Right kidney (tissue), 9 donors: ENCODE measurements around the gene COL3A1.

Experiments used
- DNase-seq: peaks from one replicate; pipeline ENCODE4 v3.0.0-alpha.2; 2016
- long read RNA-seq, 8 donors: transcript quantifications; one replicate each; lab custom pipeline, GENCODE V29; 2026

The COL3A1 gene
- long read RNA-seq, donor 1, full-length matches to known transcripts: 156 of 604 reads
- long read RNA-seq, donor 1, partial matches to known transcripts: 423 of 604 reads
- long read RNA-seq, donor 1, other reads (novel, unspliced or antisense): 25 of 604 reads
- long read RNA-seq, donor 2, full-length matches to known transcripts: 83 of 334 reads
- long read RNA-seq, donor 2, partial matches to known transcripts: 244 of 334 reads
- long read RNA-seq, donor 2, other reads (novel, unspliced or antisense): 7 of 334 reads
- long read RNA-seq, donor 3, full-length matches to known transcripts: 88 of 326 reads
- long read RNA-seq, donor 3, partial matches to known transcripts: 233 of 326 reads
- long read RNA-seq, donor 3, other reads (novel, unspliced or antisense): 5 of 326 reads
- long read RNA-seq, donor 4, full-length matches to known transcripts: 126 of 550 reads
- long read RNA-seq, donor 4, partial matches to known transcripts: 409 of 550 reads
- long read RNA-seq, donor 4, other reads (novel, unspliced or antisense): 15 of 550 reads
- long read RNA-seq, donor 5, full-length matches to known transcripts: 82 of 463 reads
- long read RNA-seq, donor 5, partial matches to known transcripts: 375 of 463 reads
- long read RNA-seq, donor 5, other reads (novel, unspliced or antisense): 6 of 463 reads
- long read RNA-seq, donor 6, full-length matches to known transcripts: 134 of 545 reads
- long read RNA-seq, donor 6, partial matches to known transcripts: 385 of 545 reads
- long read RNA-seq, donor 6, other reads (novel, unspliced or antisense): 26 of 545 reads
- long read RNA-seq, donor 7, full-length matches to known transcripts: 268 of 1,163 reads
- long read RNA-seq, donor 7, partial matches to known transcripts: 821 of 1,163 reads
- long read RNA-seq, donor 7, other reads (novel, unspliced or antisense): 74 of 1,163 reads
- long read RNA-seq, donor 8, full-length matches to known transcripts: 152 of 559 reads
- long read RNA-seq, donor 8, partial matches to known transcripts: 401 of 559 reads
- long read RNA-seq, donor 8, other reads (novel, unspliced or antisense): 6 of 559 reads

- DNase-seq: peak; percentile 49
Measured at GRCh38 chr2:188974164-188974563, at the start of gene COL3A1. Gene COL3A1, plus strand, starts transcription at chr2:188974373. Its CDS starts 117 bp downstream, at chr2:188974490.

GRCh38 chr2:188928643-188929042 lies 45.5 kb upstream of the COL3A1 start:
- DNase-seq: no peak

- DNase-seq: no peak
Measured at GRCh38 chr2:188931361-188931760, 42.8 kb upstream of the COL3A1 start.

DNA sequence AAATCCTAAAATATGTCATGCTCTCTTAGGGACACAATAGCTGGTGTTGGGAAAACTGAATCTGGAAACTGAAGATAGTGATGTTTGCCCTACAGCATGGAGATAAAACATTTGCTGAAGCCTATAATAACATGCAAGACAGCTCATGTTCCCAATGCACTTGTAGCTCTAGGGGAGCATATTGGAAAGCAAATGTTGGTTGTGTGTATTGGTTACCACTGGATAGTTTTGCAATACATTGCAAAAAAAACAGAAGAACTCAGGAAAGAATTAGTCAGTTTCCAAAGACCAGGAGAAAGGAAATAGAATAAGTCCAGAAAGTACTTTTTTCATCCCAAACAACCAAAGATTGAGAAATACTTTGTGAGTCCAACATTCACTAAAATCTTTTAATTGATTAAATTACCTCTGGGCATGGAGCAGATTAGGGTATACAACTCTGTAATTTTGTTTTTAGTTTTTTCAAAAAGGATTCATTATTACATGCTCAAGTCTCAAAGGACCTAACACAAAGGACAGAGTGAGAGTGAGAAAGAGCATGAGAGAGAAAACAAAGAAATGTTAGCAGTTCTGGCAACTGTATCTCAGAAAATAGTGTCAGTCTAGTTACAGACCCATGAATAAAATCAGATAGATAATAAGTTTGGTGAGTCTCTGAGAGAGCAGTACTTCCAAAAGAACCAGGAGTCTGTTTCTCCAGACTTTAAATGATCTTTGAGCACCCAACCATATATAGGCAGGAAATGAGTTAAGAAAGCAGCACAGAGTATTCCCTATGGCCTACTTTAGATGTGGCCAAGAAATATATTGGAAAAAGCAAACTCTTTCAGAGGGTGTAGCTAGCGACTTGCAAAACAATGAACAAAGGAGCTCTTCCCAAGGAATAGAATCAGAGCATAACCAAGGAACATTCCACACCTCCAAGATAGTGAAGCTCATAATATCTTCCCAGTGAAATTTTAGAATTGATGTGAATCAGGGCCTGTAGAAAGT lies 36.6 kb upstream of the COL3A1 start:
- no peak for DNase-seq

GRCh38 chr2:188940171-188940570 lies 34.0 kb upstream of the COL3A1 start:
- DNase-seq: peak; percentile 25

GRCh38 chr2:188944442-188944841 lies 29.7 kb upstream of the COL3A1 start:
- DNase-seq: no peak

DNA sequence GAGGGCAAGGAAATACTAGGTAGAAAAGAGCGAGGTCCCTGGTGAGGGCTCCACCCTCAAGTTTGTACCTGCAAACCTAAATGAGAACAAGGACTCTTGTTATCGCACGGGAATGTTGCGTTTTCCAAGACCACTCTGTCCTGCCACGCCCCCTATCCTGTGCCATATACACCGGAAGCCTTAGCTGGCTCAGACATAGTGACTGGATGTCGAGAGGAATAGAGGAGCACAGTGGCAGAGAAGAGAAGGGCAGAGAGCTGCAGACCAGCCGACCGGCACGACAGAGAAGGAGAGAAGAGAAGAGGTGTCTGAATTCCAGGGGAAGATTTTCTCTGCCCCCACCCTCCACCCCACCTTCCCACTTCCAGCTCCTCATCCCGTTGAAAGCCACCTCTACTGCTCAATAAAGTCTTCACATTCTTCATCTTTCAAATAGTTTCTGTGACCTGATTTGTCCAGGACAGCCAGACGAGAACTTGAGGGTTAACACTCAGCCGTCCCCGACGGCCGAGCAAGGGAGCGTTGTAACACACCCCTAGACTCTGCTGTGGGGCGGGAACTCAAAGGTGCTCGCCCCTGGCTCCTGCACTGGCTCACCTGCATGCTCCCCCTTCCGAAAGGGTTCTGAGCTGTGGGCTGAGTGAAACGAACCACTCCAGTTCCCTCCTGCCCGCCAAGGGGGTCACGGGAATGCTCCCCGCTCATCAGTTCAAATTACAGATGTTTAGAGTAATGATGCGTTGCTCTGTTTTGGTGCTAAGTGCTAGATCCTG lies 24.9 kb upstream of the COL3A1 start:
- DNase-seq: no peak

DNA sequence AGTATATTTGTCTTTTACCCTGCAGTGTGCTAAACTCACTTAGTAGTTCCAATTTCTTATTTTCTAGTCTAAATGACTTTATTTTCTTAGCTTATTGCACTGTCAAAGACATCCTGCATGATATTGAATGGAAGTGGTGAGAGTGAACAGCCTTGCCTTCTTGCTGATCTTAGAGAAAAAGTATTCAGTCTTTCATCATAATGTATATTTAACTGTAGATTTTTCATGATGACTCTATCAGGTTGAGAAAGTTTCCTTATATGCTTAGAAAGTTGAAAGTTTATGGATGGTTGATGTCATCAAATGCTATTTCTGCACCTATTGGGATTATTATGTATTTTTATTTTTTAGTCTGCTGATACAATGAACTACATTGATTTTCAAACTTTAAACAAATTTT lies 21.3 kb upstream of the COL3A1 start:
- DNase-seq: no peak

GRCh38 chr2:188956290-188956689 lies 17.9 kb upstream of the COL3A1 start:
- no peak for DNase-seq

DNA sequence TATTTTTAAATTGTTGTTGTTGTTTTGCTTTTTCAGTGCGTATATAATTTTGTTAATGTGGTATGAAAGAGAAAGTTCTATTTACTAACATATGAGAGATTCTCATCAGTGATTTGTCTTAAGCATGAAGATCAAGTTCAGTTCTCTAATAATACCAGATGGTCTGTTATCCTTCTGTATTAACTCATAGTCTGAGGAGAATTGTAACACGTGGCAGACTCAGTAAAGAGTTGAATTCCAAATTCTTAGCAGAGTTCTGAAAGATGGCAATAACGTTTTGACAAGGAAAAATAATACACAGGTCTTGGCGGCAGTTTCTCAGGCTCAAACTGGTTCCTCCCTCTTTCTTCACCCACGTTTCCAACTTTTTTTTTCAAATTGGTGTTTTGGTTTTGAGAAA lies 17.2 kb upstream of the COL3A1 start:
- DNase-seq: no peak

DNA sequence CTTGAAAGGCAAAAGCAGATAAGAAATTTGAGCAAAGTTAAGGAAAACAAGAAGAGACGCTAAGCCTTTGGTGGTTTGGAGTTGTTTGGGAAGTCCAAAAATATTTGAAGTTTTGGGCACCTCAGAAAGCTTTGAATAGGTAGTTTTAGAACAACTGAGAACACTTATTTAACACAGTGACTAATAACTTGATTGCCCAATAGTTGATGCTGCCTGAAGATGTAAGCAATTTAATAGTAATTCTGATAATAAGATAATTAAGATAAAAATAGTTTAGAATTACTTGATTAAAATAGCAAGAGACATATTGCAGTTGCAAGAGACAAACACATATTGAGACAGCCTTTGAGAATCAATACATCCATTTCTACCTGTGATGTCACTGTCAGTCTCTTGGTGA lies 16.5 kb upstream of the COL3A1 start:
- DNase-seq: no peak

GRCh38 chr2:188963741-188964140 lies 10.4 kb upstream of the COL3A1 start:
- no peak for DNase-seq

- DNase-seq: no peak
Measured at GRCh38 chr2:188964976-188965546, 9.1 kb upstream of the COL3A1 start.

GRCh38 chr2:188965563-188965962 lies 8.6 kb upstream of the COL3A1 start:
- DNase-seq: no peak

DNA sequence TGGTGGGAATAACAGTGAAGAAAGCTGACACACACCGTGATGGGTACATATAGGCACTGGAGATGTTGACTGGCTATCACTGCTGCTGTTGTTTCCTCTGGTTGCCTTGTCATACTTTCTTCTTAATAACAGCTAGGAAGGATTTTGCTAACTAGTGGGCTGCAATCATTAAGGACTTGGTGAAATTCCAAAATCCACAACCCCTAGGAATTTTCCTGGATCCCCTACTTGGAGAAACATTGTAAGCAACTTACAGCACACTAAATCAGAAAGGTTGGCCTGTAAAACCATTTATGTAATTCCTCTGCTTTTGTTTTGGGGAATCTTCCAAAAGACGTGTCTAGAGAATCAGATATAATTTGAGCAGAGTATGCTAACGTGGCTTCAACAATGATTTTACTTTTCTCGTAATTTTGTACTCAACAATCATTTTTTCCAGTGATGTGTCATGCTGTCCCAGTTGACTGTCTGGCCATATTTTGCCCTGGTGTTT lies 8.0 kb upstream of the COL3A1 start:
- no peak for DNase-seq

GRCh38 chr2:188966728-188967440 lies 7.3 kb upstream of the COL3A1 start:
- no peak for DNase-seq

DNA sequence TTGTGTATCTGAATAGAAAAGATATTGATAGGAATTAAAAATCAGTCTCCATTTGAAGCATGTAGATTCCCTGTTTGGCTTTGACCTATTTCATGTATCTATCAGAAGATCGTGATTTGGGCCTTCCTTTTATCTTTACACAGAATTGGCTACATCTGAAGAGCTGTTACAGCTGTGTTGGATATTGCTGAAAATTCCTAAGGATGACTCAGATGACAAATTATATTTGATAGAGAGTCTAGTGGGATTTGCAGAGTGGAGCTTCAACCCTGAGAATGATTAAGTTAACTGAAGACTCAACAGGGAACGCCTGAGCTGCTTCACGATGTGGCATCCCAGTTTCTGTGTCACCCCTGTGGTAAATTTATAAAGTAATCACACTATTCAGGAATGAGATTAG lies 4.9 kb upstream of the COL3A1 start:
- no peak for DNase-seq

- no peak for DNase-seq
Measured at GRCh38 chr2:188969651-188970050, 4.5 kb upstream of the COL3A1 start.

DNA sequence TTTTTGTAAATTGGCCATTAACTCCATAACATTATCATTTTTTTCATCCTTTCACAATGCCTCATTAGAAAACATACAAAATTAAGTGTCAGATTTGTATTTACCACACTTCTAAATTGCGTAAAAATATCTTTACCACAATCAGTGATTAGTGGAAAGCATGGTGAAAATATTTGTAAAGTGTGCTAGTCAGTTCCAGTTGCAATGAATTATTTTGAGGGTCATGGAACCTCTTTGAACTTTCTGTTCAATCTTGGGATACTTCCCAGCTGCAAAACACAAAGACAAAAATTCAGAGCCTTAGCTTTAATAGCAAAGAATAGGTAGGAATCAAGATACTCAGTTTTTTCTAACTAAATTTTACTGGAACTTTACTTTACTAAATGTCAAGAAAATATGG lies 4.0 kb upstream of the COL3A1 start:
- DNase-seq: no peak

GRCh38 chr2:188971432-188971861 lies 2.7 kb upstream of the COL3A1 start:
- DNase-seq: no peak
